ENCODE results near the gene PIEZO2. TPM values are rescaled to one million over a fixed set of nuclear protein-coding genes. Genes with fewer than 3 reads are reported as not detected.

The PIEZO2 gene
- total RNA-seq, 1 experiment from 2014 or later: 0.57 TPM

DNA sequence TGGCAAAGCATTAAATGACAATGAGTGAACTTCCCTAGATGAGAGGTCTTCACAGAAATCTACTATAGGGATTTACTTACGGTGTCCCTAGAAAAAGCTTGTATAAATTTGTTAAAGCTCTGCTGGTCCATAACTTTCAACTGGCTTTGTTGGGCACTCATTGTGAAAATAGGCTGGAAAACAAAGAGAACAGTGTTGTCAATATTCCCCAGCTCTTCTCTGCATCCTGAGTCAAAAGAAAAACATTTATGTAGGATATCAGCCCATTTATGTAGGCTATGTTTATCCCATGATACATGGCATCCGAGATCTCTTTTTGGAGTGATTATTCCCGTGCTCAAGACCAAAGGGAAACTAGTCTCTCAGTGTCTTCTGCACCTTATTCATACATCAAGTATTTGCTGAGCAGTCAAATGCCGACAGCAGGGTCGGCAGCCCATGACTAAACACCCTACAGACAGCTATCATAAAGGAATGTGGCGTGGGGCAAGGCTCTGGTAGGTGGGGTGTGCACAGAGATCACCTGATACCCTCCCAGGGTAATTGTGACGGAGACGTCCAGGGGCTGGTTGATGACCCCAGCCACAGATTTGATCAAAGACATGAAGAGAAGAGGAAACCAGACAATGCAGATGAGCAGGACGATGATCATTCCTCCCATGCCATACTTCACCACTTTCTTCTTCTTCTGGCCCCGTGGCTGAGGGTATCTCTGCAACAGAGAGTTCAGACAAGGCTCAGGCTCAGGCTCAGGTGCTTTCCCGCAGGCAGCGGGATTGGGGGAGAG lies 467.6 kb downstream of the PIEZO2 start:
- CTCF ChIA-PET: no interaction called here
- intact Hi-C loops (cut with micrococcal nuclease; ENCODE audit: unreplicated experiment) (no loop called here), in situ Hi-C loops (cut with HindIII; ENCODE audit: low pct_unique_long_range_greater_than_20kb, low sequenced_read_pairs) (no loop called here)
- H3K27ac ChIP-seq (ENCODE audit: low read length): no peak overlapping the region
- ATAC-seq: no peak
- TF ChIP-seq SIN3A (IDR thresholded peaks at IDR 0.05; ENCODE audit: borderline replicate concordance, insufficient read depth, low read depth, low read length) (no peak), TCF7L2 (IDR thresholded peaks at IDR 0.05; ENCODE audit: low read depth, low read length) (no peak)
- peaks cover 2% of the 10 kb centered on the region; the same call in 1 of the 2 replicates for H3K27me3 ChIP-seq (ENCODE audit: control insufficient read depth, insufficient read depth, low read length)
- no peak for DNase-seq (ENCODE audit: low read depth, low spot score)
- no TSS peak for BruUV-seq (replicated peaks)
- no peaks in the 10 kb centered on the region for H3K36me3 ChIP-seq (ENCODE audit: control insufficient read depth, insufficient read depth, low read length)
- H3K9me3 ChIP-seq (ENCODE audit: control insufficient read depth, insufficient read depth, low read depth, low read length): no peaks in the 10 kb centered on the region
- no peaks in the 10 kb centered on the region for H3K4me1 ChIP-seq (ENCODE audit: control insufficient read depth, insufficient read depth, low read length)
- no peak overlapping the region for H3K4me3 ChIP-seq (ENCODE audit: low read depth in 2 of 2, low read length in 2 of 2)
- POLR2A ChIA-PET: no interaction called here

DNA sequence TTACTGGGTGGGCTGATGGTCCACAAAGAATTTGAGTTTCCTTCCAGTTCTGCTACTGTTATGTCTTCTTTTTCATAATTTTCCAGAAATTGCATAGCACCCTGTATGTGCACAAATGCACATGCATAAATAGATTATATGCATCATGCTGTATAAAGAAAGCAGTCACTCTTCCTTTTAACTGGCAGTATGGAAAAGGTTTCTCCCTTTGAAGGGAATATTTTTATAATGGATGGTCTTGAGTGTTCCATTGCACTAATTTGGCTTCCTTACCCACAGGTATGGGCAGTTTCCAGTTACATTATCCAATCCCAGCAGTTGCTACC lies 469.1 kb downstream of the PIEZO2 start:
- Histone ChIP-seq H3K27ac (ENCODE audit: low read length) (no peak overlapping the region), H3K4me3 (ENCODE audit: low read depth in 2 of 2, low read length in 2 of 2) (no peak overlapping the region), H3K27me3 (ENCODE audit: control insufficient read depth, insufficient read depth, low read length) (peaks cover 2% of the 10 kb centered on the region; the same call in 1 of the 2 replicates), H3K4me1 (ENCODE audit: control insufficient read depth, insufficient read depth, low read length) (no peaks in the 10 kb centered on the region), H3K9me3 (ENCODE audit: control insufficient read depth, insufficient read depth, low read depth, low read length) (no peaks in the 10 kb centered on the region), H3K36me3 (ENCODE audit: control insufficient read depth, insufficient read depth, low read length) (no peaks in the 10 kb centered on the region)
- in situ Hi-C loops (cut with HindIII; ENCODE audit: low pct_unique_long_range_greater_than_20kb, low sequenced_read_pairs) (no loop called here), intact Hi-C loops (cut with micrococcal nuclease; ENCODE audit: unreplicated experiment) (no loop called here)
- ChIA-PET POLR2A (no interaction called here), CTCF (no interaction called here)
- DNase-seq (ENCODE audit: low read depth, low spot score): no peak
- BruUV-seq (replicated peaks): no TSS peak
- TF ChIP-seq TCF7L2 (IDR thresholded peaks at IDR 0.05; ENCODE audit: low read depth, low read length): no peak
- TF ChIP-seq SIN3A (IDR thresholded peaks at IDR 0.05; ENCODE audit: borderline replicate concordance, insufficient read depth, low read depth, low read length): no peak
- TF ChIP-seq POLR2AphosphoS5 (IDR thresholded peaks at IDR 0.05; ENCODE audit: low read depth, low read length): no peak
- TF ChIP-seq, protein P1, sequence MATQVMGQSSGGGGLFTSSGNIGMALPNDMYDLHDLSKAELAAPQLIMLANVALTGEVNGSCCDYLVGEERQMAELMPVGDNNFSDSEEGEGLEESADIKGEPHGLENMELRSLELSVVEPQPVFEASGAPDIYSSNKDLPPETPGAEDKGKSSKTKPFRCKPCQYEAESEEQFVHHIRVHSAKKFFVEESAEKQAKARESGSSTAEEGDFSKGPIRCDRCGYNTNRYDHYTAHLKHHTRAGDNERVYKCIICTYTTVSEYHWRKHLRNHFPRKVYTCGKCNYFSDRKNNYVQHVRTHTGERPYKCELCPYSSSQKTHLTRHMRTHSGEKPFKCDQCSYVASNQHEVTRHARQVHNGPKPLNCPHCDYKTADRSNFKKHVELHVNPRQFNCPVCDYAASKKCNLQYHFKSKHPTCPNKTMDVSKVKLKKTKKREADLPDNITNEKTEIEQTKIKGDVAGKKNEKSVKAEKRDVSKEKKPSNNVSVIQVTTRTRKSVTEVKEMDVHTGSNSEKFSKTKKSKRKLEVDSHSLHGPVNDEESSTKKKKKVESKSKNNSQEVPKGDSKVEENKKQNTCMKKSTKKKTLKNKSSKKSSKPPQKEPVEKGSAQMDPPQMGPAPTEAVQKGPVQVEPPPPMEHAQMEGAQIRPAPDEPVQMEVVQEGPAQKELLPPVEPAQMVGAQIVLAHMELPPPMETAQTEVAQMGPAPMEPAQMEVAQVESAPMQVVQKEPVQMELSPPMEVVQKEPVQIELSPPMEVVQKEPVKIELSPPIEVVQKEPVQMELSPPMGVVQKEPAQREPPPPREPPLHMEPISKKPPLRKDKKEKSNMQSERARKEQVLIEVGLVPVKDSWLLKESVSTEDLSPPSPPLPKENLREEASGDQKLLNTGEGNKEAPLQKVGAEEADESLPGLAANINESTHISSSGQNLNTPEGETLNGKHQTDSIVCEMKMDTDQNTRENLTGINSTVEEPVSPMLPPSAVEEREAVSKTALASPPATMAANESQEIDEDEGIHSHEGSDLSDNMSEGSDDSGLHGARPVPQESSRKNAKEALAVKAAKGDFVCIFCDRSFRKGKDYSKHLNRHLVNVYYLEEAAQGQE (IDR thresholded peaks at IDR 0.05; ENCODE audit: insufficient read depth in 1 of 2, low read depth in 2 of 2, low read length in 1 of 2): no peak
- TF ChIP-seq, protein P2, sequence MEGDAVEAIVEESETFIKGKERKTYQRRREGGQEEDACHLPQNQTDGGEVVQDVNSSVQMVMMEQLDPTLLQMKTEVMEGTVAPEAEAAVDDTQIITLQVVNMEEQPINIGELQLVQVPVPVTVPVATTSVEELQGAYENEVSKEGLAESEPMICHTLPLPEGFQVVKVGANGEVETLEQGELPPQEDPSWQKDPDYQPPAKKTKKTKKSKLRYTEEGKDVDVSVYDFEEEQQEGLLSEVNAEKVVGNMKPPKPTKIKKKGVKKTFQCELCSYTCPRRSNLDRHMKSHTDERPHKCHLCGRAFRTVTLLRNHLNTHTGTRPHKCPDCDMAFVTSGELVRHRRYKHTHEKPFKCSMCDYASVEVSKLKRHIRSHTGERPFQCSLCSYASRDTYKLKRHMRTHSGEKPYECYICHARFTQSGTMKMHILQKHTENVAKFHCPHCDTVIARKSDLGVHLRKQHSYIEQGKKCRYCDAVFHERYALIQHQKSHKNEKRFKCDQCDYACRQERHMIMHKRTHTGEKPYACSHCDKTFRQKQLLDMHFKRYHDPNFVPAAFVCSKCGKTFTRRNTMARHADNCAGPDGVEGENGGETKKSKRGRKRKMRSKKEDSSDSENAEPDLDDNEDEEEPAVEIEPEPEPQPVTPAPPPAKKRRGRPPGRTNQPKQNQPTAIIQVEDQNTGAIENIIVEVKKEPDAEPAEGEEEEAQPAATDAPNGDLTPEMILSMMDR (IDR thresholded peaks at IDR 0.05): no peak
- ATAC-seq: no peak

DNA sequence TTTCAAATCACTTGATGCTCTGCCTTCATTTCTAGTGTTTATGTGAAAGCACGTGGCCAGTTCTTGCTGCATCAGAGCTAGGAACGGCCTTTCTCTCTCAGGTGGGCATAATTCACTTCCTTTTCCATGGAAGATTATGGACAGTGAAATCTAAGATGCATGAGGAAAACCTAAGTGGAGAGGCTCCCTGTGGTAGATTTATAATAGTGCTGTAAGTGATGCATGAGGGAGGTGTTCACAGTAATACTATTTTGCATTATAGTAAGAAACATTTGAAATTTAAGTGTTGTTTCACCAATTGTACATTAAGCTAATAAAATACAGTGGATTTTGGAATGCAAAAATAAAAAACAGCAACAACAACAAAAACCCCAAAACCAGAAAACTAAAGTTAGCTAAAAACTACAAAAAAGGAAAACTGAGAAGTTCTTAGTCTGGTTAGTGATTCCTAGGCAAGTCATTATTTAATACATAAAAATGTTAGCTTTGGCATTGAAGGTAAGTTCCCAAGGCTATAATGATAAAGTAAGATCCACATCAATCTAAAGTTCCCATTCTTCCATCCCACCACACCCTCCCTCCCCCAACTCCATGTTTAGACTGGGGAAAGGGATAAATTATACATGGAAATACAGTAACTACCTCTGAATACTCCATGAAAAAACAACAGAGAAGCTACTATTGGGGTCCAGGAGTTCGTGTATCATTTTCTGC lies 469.7 kb downstream of the PIEZO2 start:
- in situ Hi-C loops (cut with HindIII; ENCODE audit: low pct_unique_long_range_greater_than_20kb, low sequenced_read_pairs): no loop called here
- H3K27ac ChIP-seq (ENCODE audit: low read length): no peak overlapping the region
- intact Hi-C loops (cut with micrococcal nuclease; ENCODE audit: unreplicated experiment): no loop called here
- H3K4me3 ChIP-seq (ENCODE audit: low read depth in 2 of 2, low read length in 2 of 2): no peak overlapping the region
- no peak for TF ChIP-seq TCF7L2 (IDR thresholded peaks at IDR 0.05; ENCODE audit: low read depth, low read length)
- TF ChIP-seq, protein P2 (IDR thresholded peaks at IDR 0.05): no peak
- TF ChIP-seq POLR2AphosphoS5 (IDR thresholded peaks at IDR 0.05; ENCODE audit: low read depth, low read length): no peak
- TF ChIP-seq, protein P1 (IDR thresholded peaks at IDR 0.05; ENCODE audit: insufficient read depth in 1 of 2, low read depth in 2 of 2, low read length in 1 of 2): no peak
- TF ChIP-seq SIN3A (IDR thresholded peaks at IDR 0.05; ENCODE audit: borderline replicate concordance, insufficient read depth, low read depth, low read length): no peak
- ChIA-PET POLR2A (no interaction called here), CTCF (no interaction called here)
- H3K9me3 ChIP-seq (ENCODE audit: control insufficient read depth, insufficient read depth, low read depth, low read length): no peaks in the 10 kb centered on the region
- BruUV-seq (replicated peaks): no TSS peak
- peaks cover 2% of the 10 kb centered on the region; the same call in 1 of the 2 replicates for H3K27me3 ChIP-seq (ENCODE audit: control insufficient read depth, insufficient read depth, low read length)
- no peaks in the 10 kb centered on the region for H3K36me3 ChIP-seq (ENCODE audit: control insufficient read depth, insufficient read depth, low read length)
- DNase-seq (ENCODE audit: low read depth, low spot score): no peak
- H3K4me1 ChIP-seq (ENCODE audit: control insufficient read depth, insufficient read depth, low read length): no peaks in the 10 kb centered on the region
- ATAC-seq: no peak

Measured in Panc1 (cell line).